Measurements from ENCODE around the gene CCDC50. TPM values are rescaled to one million over a fixed set of nuclear protein-coding genes. Genes with fewer than 3 reads are reported as not detected.

The CCDC50 gene
- total and polyA plus RNA-seq, 2 of the 8 experiments (the other 6 are each of a cell fraction or from before 2014, with no cell fraction given) = 7.3 to 19.2 TPM

- DNase-seq (ENCODE audit: low read depth in 1 of 2, low spot score in 2 of 2) = no peak
- H4K20me1 ChIP-seq (replicated peaks in 1 of 2; ENCODE audit: control insufficient read depth in 1 of 2, insufficient read depth in 2 of 2, low read length in 2 of 2) = peaks cover 0 to 1% of the 10 kb centered on the region in 2 experiments
- no peak overlapping the region for H2BK12ac ChIP-seq (ENCODE audit: low read depth, low read length)
- H4K5ac ChIP-seq (ENCODE audit: insufficient read length, low read depth, low read length) = no peak overlapping the region
- H3K4me1 ChIP-seq (replicated peaks in 1 of 4; ENCODE audit: control insufficient read depth in 3 of 4, insufficient read depth in 4 of 4, low read length in 3 of 4) = no peaks in the 10 kb centered on the region
- H2AFZ ChIP-seq (ENCODE audit: low read length) = no peak overlapping the region
- no peak overlapping the region for H2BK20ac ChIP-seq (ENCODE audit: low read length)
- H3K27ac ChIP-seq (ENCODE audit: low read depth, low read length) = no peak overlapping the region
- H3K18ac ChIP-seq (ENCODE audit: extremely low read depth, low read length) = no peak overlapping the region
- no peaks in the 10 kb centered on the region for H3K27me3 ChIP-seq (replicated peaks in 1 of 4; ENCODE audit: control insufficient read depth in 3 of 4, extremely low read depth in 1 of 4, insufficient read depth in 3 of 4, low read length in 3 of 4)
- no peak overlapping the region for H3K56ac ChIP-seq (replicated peaks; ENCODE audit: insufficient read length, low read depth, low read length)
- no peak overlapping the region for H3K4ac ChIP-seq (replicated peaks; ENCODE audit: insufficient read length, low read depth, low read length)
- peaks cover 0 to 17% of the 10 kb centered on the region in 2 experiments; a peak in 2 of 4 replicates for H3K79me2 ChIP-seq (ENCODE audit: control insufficient read depth in 1 of 2, insufficient read depth in 2 of 2, low read length in 2 of 2)
- WGBS, 2 experiments (ENCODE audit: extremely low coverage in 1 of 2, insufficient coverage in 1 of 2, insufficient read length in 1 of 2, insufficient replicate concordance in 2 of 2, low coverage in 1 of 2, low lambda C conversion rate in 2 of 2, missing lambda C conversion rate in 1 of 2) = no CpG with 5 or more reads among the region's 3 CpGs
- ChIA-PET POLR2A (ENCODE audit: partially characterized antibody) (no interaction called here), CTCF (ENCODE audit: partially characterized antibody) (interaction anchor here (1.5 kb wide), 1 partner anchor 8 kb away, joined by 7 read pairs; no protein-coding TSS in a partner anchor)
- H4K8ac ChIP-seq (ENCODE audit: extremely low read depth, insufficient read depth, low read length) = no peak overlapping the region
- no peak for TF ChIP-seq CEBPB (IDR thresholded peaks at IDR 0.05; ENCODE audit: low read depth, low read length)
- TF ChIP-seq RFX5 (IDR thresholded peaks at IDR 0.05; ENCODE audit: borderline replicate concordance, low read depth, low read length) = no peak
- no peak for TF ChIP-seq SRF (IDR thresholded peaks at IDR 0.05; ENCODE audit: low read depth, low read length)
- no peak for TF ChIP-seq SP1 (IDR thresholded peaks at IDR 0.05; ENCODE audit: low read depth, low read length)
- TF ChIP-seq RAD21 (IDR thresholded peaks at IDR 0.05 in 1 of 2, conservative IDR thresholded peaks at IDR 0.05 in 1 of 2; ENCODE audit: low read depth in 2 of 2, low read length in 2 of 2) = no peak
- TF ChIP-seq GTF2F1 (IDR thresholded peaks at IDR 0.05; ENCODE audit: borderline replicate concordance, low read depth, low read length) = no peak
- TF ChIP-seq TAF1 (IDR thresholded peaks at IDR 0.05; ENCODE audit: low read depth, low read length) = no peak
- TF ChIP-seq SUZ12 (IDR thresholded peaks at IDR 0.05; ENCODE audit: low read length) = no peak
- no peak for TF ChIP-seq NANOG (IDR thresholded peaks at IDR 0.05; ENCODE audit: insufficient read depth, low read depth, low read length, poor library complexity, severe bottlenecking)
- no peak for TF ChIP-seq KDM4A (IDR thresholded peaks at IDR 0.05; ENCODE audit: low read depth, low read length, severe bottlenecking)
- TF ChIP-seq EGR1 (IDR thresholded peaks at IDR 0.05; ENCODE audit: borderline replicate concordance, low read depth, low read length) = no peak
- TF ChIP-seq CBX8 (IDR thresholded peaks at IDR 0.05; ENCODE audit: borderline replicate concordance, low read depth, low read length) = no peak
- TF ChIP-seq TAF7 (optimal IDR thresholded peaks at IDR 0.05; ENCODE audit: borderline replicate concordance, low read depth, low read length) = no peak
- TF ChIP-seq JUN (IDR thresholded peaks at IDR 0.05; ENCODE audit: low read depth, low read length) = no peak
- TF ChIP-seq BCL11A (IDR thresholded peaks at IDR 0.05; ENCODE audit: low read depth in 2 of 2, low read length in 2 of 2) = no peak
- no peaks in the 10 kb centered on the region for H3K23me2 ChIP-seq (ENCODE audit: low read depth, low read length)
- no peak overlapping the region for H3K23ac ChIP-seq (ENCODE audit: insufficient read length)
- no peak overlapping the region for H3K14ac ChIP-seq (ENCODE audit: insufficient read length)
- no peak overlapping the region for H2AK5ac ChIP-seq (ENCODE audit: low read depth, low read length)
- H2BK120ac ChIP-seq (replicated peaks; ENCODE audit: low read depth, low read length) = no peak overlapping the region
- no peak overlapping the region for H4K91ac ChIP-seq (replicated peaks; ENCODE audit: insufficient read length, low read length)
- H2BK5ac ChIP-seq (ENCODE audit: low read depth, low read length) = no peak overlapping the region
- no peaks in the 10 kb centered on the region for H3K9me3 ChIP-seq (ENCODE audit: insufficient read depth in 2 of 2, low read depth in 1 of 2, low read length in 1 of 2)
- no peaks in the 10 kb centered on the region for H3K36me3 ChIP-seq (ENCODE audit: control insufficient read depth in 2 of 4, insufficient read depth in 4 of 4, low read length in 3 of 4)
- no peak overlapping the region for H3K4me2 ChIP-seq (ENCODE audit: insufficient read depth in 1 of 2, low read depth in 2 of 2, low read length in 2 of 2)
- H3K79me1 ChIP-seq (ENCODE audit: low read depth, low read length) = no peaks in the 10 kb centered on the region
- no peak overlapping the region for H2BK15ac ChIP-seq (ENCODE audit: low read length)
- H3K4me3 ChIP-seq (ENCODE audit: extremely low read depth in 1 of 4, insufficient read depth in 2 of 4, low read depth in 3 of 4, low read length in 4 of 4) = no peak overlapping the region
- no peak for FAIRE-seq
- no peak overlapping the region for H3K9ac ChIP-seq (replicated peaks in 1 of 4; ENCODE audit: extremely low read depth in 1 of 4, low read depth in 3 of 4, low read length in 3 of 4)
Measured at GRCh38 chr3:191347228-191347627, 18.0 kb downstream of the CCDC50 start.

All from H1 (cell line).